HepG2 (cell line): ENCODE measurements around the gene NUDT3. TPM values are rescaled to one million over a fixed set of nuclear protein-coding genes. Genes with fewer than 3 reads are reported as not detected.

ENCODE experiments used
- ARID2 ChIP-seq: sonication (generic); formaldehyde crosslinking; IDR thresholded peaks from 2 replicates; pipeline ENCODE4 v1.8.1; 2022; ENCODE audit warnings: mild to moderate bottlenecking, missing genetic modification reagents, borderline replicate concordance
- BCL6 ChIP-seq: IDR thresholded peaks from 2 replicates; pipeline ENCODE4 v1.6.1; 2016; ENCODE audit warnings: missing genetic modification reagents, missing compliant biosample characterization
- EED ChIP-seq: sonication (generic); formaldehyde crosslinking; IDR thresholded peaks from 2 replicates; pipeline ENCODE4 v1.5.0; 2020; ENCODE audit warnings: mild to moderate bottlenecking, missing genetic modification reagents
- ETS1 ChIP-seq: sonication (generic); formaldehyde crosslinking; IDR thresholded peaks from 2 replicates; pipeline ENCODE4 v1.4.0; 2020; ENCODE audit warnings: missing genetic modification reagents
- NFE2L1 ChIP-seq: sonication (generic); formaldehyde crosslinking; IDR thresholded peaks from 2 replicates; pipeline ENCODE4 v1.4.0; 2020; ENCODE audit warnings: missing genetic modification reagents, mild to moderate bottlenecking, borderline replicate concordance
- PHF21A ChIP-seq: sonication (generic); formaldehyde crosslinking; IDR thresholded peaks from 2 replicates; pipeline ENCODE4 v1.5.0; 2020; ENCODE audit warnings: mild to moderate bottlenecking, missing genetic modification reagents
- SAP130 ChIP-seq: IDR thresholded peaks from 2 replicates; pipeline ENCODE4 v1.6.1; 2016; ENCODE audit warnings: low read depth
- SMARCC2 ChIP-seq: fragments of 450-650 bp; IDR thresholded peaks from 2 replicates; pipeline ENCODE4 v1.6.1; 2017; ENCODE audit warnings: antibody characterized with exemption, mild to moderate bottlenecking
- ZBTB20 ChIP-seq: sonication (generic); formaldehyde crosslinking; IDR thresholded peaks from 2 replicates; pipeline ENCODE4 v1.8.1; 2023; ENCODE audit warnings: missing genetic modification reagents, low read depth, mild to moderate bottlenecking, borderline replicate concordance
- ZFAT ChIP-seq: sonication (generic); formaldehyde crosslinking; conservative IDR thresholded peaks from 2 replicates; pipeline ENCODE4 v1.8.1; 2023; ENCODE audit warnings: missing genetic modification reagents, inconsistent platforms
- ZNF142 ChIP-seq: sonication (generic); formaldehyde crosslinking; IDR thresholded peaks from 2 replicates; pipeline ENCODE4 v1.4.0; 2020; ENCODE audit warnings: missing genetic modification reagents
- ZNF432 ChIP-seq: sonication (generic); formaldehyde crosslinking; IDR thresholded peaks from 2 replicates; pipeline ENCODE4 v1.5.0; 2020; ENCODE audit warnings: missing genetic modification reagents, mild to moderate bottlenecking, borderline replicate concordance
- ZNF629 ChIP-seq: sonication (generic); formaldehyde crosslinking; conservative IDR thresholded peaks from 2 replicates; pipeline ENCODE4 v1.5.0; 2020; ENCODE audit warnings: missing genetic modification reagents
- polyA plus RNA-seq, 8 experiments: library from polyadenylated mRNA; depleted of rRNA in 3 of 8; stranded (reverse) in 7 of 8; unstranded in 1 of 8; fragments of >200 nt; fragmentation: Illumina TruSeq in 4 of 8; extraction: Trizol in 4 of 8; gene quantifications; 2 replicates each; pipeline versions ENCODE4 v1.2.1 to v1.2.3, GENCODE V29; 2011 to 2016; ENCODE audit warnings: low read depth in 4 of 8, missing spikeins in 1 of 8, mixed read lengths in 1 of 8; ENCODE audit not compliant: insufficient read depth in 1 of 8
- total RNA-seq, 5 experiments: library from RNA; depleted of rRNA; stranded (reverse); fragments of >200 nt; fragmentation: Illumina TruSeq; extraction: Trizol; gene quantifications; 2 replicates each; pipeline ENCODE4 v1.2.3, GENCODE V29; 2016; ENCODE audit warnings: low read depth in 1 of 5
- TF ChIP-seq, protein P1 (sequence below): sonication (generic); formaldehyde crosslinking; IDR thresholded peaks from 2 replicates; pipeline ENCODE4 v1.4.0; 2020; ENCODE audit warnings: missing genetic modification reagents, borderline replicate concordance
- TF ChIP-seq, protein P2 (sequence below): IDR thresholded peaks from 2 replicates; pipeline ENCODE4 v1.6.1; 2016; ENCODE audit warnings: control low read depth
- TF ChIP-seq, protein P3 (sequence below): sonication (generic); formaldehyde crosslinking; IDR thresholded peaks from 2 replicates; pipeline ENCODE4 v1.4.0; 2020; ENCODE audit warnings: mild to moderate bottlenecking, low read depth, missing genetic modification reagents

NUDT3 gene
- total and polyA plus RNA-seq, 2 of the 13 experiments (the other 11 are each of a cell fraction or from before 2014, with no cell fraction given): 20.2 to 20.6 TPM

GRCh38 chr6:34248727-34249468 lies 143.6 kb downstream of the NUDT3 start, which contains the start of gene SMIM29 (continued):
- TF ChIP-seq, protein P1, sequence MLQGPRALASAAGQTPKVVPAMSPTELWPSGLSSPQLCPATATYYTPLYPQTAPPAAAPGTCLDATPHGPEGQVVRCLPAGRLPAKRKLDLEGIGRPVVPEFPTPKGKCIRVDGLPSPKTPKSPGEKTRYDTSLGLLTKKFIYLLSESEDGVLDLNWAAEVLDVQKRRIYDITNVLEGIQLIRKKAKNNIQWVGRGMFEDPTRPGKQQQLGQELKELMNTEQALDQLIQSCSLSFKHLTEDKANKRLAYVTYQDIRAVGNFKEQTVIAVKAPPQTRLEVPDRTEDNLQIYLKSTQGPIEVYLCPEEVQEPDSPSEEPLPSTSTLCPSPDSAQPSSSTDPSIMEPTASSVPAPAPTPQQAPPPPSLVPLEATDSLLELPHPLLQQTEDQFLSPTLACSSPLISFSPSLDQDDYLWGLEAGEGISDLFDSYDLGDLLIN (CRISPR knock-in tag): no peak; the same call in 1 of the 2 replicates
- TF ChIP-seq NFE2L1: no peak
- peak; percentile 96 for TF ChIP-seq SAP130 (CRISPR knock-in tag)
- TF ChIP-seq, protein P2, sequence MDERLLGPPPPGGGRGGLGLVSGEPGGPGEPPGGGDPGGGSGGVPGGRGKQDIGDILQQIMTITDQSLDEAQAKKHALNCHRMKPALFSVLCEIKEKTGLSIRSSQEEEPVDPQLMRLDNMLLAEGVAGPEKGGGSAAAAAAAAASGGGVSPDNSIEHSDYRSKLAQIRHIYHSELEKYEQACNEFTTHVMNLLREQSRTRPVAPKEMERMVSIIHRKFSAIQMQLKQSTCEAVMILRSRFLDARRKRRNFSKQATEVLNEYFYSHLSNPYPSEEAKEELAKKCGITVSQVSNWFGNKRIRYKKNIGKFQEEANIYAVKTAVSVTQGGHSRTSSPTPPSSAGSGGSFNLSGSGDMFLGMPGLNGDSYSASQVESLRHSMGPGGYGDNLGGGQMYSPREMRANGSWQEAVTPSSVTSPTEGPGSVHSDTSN (CRISPR knock-in tag): no peak
- no peak for TF ChIP-seq ZFAT (CRISPR knock-in tag)
- peak; percentile 96 for TF ChIP-seq ZNF142 (CRISPR knock-in tag)
- no peak for TF ChIP-seq BCL6
- no peak for TF ChIP-seq EED (CRISPR knock-in tag)
- no peak for TF ChIP-seq ZNF629 (CRISPR knock-in tag)
- TF ChIP-seq ZBTB20 (CRISPR knock-in tag): 0 out of 2 replicates have a peak, but pooled peaks have one; percentile 13
- no peak for TF ChIP-seq ARID2 (CRISPR knock-in tag)
- peak; percentile 72; the same call in 1 of the 2 replicates for TF ChIP-seq PHF21A (CRISPR knock-in tag)
- TF ChIP-seq SMARCC2: no peak
- TF ChIP-seq ETS1 (CRISPR knock-in tag): no peak
- TF ChIP-seq, protein P3, sequence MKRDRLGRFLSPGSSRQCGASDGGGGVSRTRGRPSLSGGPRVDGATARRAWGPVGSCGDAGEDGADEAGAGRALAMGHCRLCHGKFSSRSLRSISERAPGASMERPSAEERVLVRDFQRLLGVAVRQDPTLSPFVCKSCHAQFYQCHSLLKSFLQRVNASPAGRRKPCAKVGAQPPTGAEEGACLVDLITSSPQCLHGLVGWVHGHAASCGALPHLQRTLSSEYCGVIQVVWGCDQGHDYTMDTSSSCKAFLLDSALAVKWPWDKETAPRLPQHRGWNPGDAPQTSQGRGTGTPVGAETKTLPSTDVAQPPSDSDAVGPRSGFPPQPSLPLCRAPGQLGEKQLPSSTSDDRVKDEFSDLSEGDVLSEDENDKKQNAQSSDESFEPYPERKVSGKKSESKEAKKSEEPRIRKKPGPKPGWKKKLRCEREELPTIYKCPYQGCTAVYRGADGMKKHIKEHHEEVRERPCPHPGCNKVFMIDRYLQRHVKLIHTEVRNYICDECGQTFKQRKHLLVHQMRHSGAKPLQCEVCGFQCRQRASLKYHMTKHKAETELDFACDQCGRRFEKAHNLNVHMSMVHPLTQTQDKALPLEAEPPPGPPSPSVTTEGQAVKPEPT (CRISPR knock-in tag): no peak
- TF ChIP-seq ZNF432 (CRISPR knock-in tag): no peak
